ENCODE results near the gene TEX13A.

GRCh38 chrX:105260291-105261043 is 40.0 kb upstream of the TEX13A start:
- TF ChIP-seq SP1 (IDR thresholded peaks at IDR 0.05): no peak
- TF ChIP-seq CTBP1 (IDR thresholded peaks at IDR 0.05; ENCODE audit: borderline replicate concordance): no peak
- no peak for TF ChIP-seq BHLHE40 (IDR thresholded peaks at IDR 0.05; ENCODE audit: borderline replicate concordance)
- no peak for TF ChIP-seq SUZ12 (IDR thresholded peaks at IDR 0.05)
- TF ChIP-seq NFRKB (IDR thresholded peaks at IDR 0.05): no peak
- no peak for TF ChIP-seq TARDBP (IDR thresholded peaks at IDR 0.05)
- no peak for TF ChIP-seq FOXA1 (IDR thresholded peaks at IDR 0.05)
